Parathyroid adenoma (tissue), 2 donors: Measurements from ENCODE around the gene CDIPT.

ENCODE experiments used
- H2AFZ ChIP-seq: fragments of 300-600 bp; sonication (generic); one replicate; pipeline ENCODE4 v1.7.0; 2017; ENCODE audit warnings: antibody characterized with exemption, mild to moderate bottlenecking
- H3K27ac ChIP-seq: fragments of 300-600 bp; sonication (generic); one replicate; pipeline ENCODE4 v1.7.0; 2017
- H3K27me3 ChIP-seq: fragments of 300-600 bp; sonication (generic); one replicate; pipeline ENCODE4 v1.7.0; 2017; ENCODE audit warnings: low read length; ENCODE audit not compliant: control insufficient read depth, insufficient read depth
- H3K36me3 ChIP-seq: fragments of 300-600 bp; sonication (generic); one replicate; pipeline ENCODE4 v1.7.0; 2017; ENCODE audit warnings: low read length; ENCODE audit not compliant: control insufficient read depth, insufficient read depth
- H3K4me1 ChIP-seq: fragments of 300-600 bp; sonication (generic); one replicate; pipeline ENCODE4 v1.7.0; 2017; ENCODE audit warnings: control low read depth
- H3K4me2 ChIP-seq: fragments of 300-600 bp; sonication (generic); one replicate; pipeline ENCODE4 v1.7.0; 2017; ENCODE audit warnings: low read length
- H3K4me3 ChIP-seq: fragments of 300-600 bp; sonication (generic); one replicate; pipeline ENCODE4 v1.7.0; 2017; ENCODE audit warnings: low read depth, low read length
- H3K79me2 ChIP-seq: fragments of 300-600 bp; sonication (generic); one replicate; pipeline ENCODE4 v1.7.0; 2017; ENCODE audit warnings: control low read depth
- H3K9ac ChIP-seq: fragments of 300-600 bp; sonication (generic); one replicate; pipeline ENCODE4 v1.7.0; 2017; ENCODE audit warnings: mild to moderate bottlenecking
- H3K9me3 ChIP-seq: fragments of 300-600 bp; sonication (generic); one replicate; pipeline ENCODE4 v1.7.0; 2017; ENCODE audit warnings: low read length; ENCODE audit not compliant: control insufficient read depth
- CTCF ChIP-seq: fragments of 300-600 bp; sonication (generic); IDR thresholded peaks from one replicate; pipeline ENCODE4 v1.7.0; 2017; ENCODE audit warnings: antibody characterized with exemption, mild to moderate bottlenecking
- donor health status: primary hyperparathyroidism.

CDIPT gene

GRCh38 chr16:29830774-29831173 is 32.3 kb downstream of the CDIPT start:
- Histone ChIP-seq H3K4me2 (no peak overlapping the region), H3K79me2 (peaks cover 42% of the 10 kb centered on the region), H2AFZ (no peak overlapping the region), H3K9ac (no peak overlapping the region), H3K4me3 (no peak overlapping the region), H3K36me3 (no peaks in the 10 kb centered on the region), H3K27ac (no peak overlapping the region), H3K9me3 (no peaks in the 10 kb centered on the region), H3K27me3 (no peaks in the 10 kb centered on the region), H3K4me1 (no peaks in the 10 kb centered on the region)
- TF ChIP-seq CTCF: no peak

- Histone ChIP-seq H3K9me3 (no peaks in the 10 kb centered on the region), H3K4me3 (no peak overlapping the region), H3K4me2 (no peak overlapping the region), H3K27me3 (no peaks in the 10 kb centered on the region), H3K36me3 (no peaks in the 10 kb centered on the region), H3K4me1 (peaks cover 12% of the 10 kb centered on the region), H3K9ac (no peak overlapping the region), H2AFZ (no peak overlapping the region), H3K79me2 (peaks cover 72% of the 10 kb centered on the region), H3K27ac (no peak overlapping the region)
- no peak for TF ChIP-seq CTCF
These were observed 36.7 kb downstream of the CDIPT start for GRCh38 chr16:29826342-29826695.

DNA sequence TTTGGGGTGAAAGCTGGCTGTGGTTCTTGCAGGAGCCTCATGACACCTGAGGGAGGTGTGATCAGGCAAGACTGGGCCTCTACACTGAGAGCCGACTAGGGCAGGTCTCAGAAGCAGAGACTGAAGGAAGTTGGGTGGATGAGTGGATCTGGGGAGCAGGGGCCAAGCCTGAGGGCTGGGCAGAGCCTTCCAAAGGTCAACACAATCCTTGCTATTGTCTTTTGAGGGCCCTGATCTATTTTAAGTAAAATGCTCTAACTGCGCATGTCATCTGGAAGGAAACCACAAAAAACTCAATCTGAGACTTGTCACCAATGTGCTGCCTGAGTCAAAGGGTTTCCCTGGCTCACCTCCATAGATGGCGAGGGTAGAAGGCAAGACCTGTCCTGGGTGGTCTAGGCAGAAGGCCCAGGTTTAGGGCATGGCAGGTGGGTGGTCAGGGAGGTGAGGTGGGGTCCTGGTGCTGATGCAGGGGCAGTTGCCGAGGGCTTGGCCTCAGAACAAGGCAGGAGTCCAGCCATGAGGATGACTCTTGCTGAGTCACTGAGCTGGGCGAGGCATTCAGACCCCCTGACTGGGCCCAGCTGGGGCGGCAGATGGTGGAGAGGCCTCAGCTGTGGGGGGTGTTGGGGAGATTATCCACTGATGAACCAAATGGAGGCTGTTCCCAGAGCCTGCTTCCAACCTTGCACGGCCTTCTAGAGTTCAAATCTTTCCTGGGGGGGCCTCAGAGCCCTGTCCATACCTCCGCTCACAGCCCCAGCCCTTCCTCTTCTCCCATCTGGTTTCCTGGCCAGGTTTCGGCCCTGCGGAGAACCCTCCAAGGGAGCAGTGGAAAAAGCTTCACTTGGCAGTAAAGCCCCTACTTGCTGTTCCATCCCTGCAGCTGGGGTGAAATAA is 37.6 kb downstream of the CDIPT start:
- H3K36me3 ChIP-seq: no peaks in the 10 kb centered on the region
- no peaks in the 10 kb centered on the region for H3K27me3 ChIP-seq
- no peak overlapping the region for H3K9ac ChIP-seq
- H3K4me3 ChIP-seq: no peak overlapping the region
- no peak for TF ChIP-seq CTCF
- H3K4me1 ChIP-seq: peaks cover 14% of the 10 kb centered on the region
- peak overlapping the region; percentile 26 for H3K27ac ChIP-seq
- peaks cover 70% of the 10 kb centered on the region for H3K79me2 ChIP-seq
- no peak overlapping the region for H3K4me2 ChIP-seq
- H3K9me3 ChIP-seq: no peaks in the 10 kb centered on the region
- H2AFZ ChIP-seq: no peak overlapping the region

DNA sequence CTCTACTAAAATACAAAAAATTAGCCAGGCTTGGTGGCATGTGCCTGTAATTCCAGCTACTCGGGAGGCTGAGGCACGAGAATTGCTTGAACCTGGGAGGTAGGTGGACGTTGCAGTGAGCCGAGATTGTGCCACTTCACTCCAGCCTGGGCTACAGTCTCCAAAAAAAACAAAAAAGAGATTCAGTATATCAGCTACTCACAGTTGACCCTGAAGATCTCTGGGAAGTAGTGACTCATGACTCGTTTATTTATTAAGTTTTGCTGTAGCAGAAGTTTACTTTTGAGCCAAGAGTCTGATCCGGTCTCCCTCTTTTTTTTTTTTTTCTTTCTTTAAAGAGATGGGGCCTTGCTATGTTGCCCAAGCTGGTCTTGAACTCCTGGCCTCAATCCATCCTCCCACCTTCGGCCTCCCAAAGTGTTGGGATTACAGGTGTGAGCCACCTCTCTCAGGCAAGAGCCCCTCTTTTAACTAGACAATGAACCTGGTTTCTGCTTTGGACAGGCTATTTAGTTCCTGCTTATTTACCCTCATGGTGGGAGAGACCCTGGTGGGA is 38.4 kb downstream of the CDIPT start:
- H3K27ac ChIP-seq: peak overlapping the region; percentile 26
- no peak for TF ChIP-seq CTCF
- no peaks in the 10 kb centered on the region for H3K27me3 ChIP-seq
- H3K4me3 ChIP-seq: no peak overlapping the region
- H3K4me2 ChIP-seq: no peak overlapping the region
- no peak overlapping the region for H2AFZ ChIP-seq
- H3K79me2 ChIP-seq: peaks cover 63% of the 10 kb centered on the region
- H3K4me1 ChIP-seq: peaks cover 14% of the 10 kb centered on the region
- H3K9me3 ChIP-seq: no peaks in the 10 kb centered on the region
- H3K9ac ChIP-seq: no peak overlapping the region
- H3K36me3 ChIP-seq: no peaks in the 10 kb centered on the region
